Loucy (cell line): ENCODE results near the gene LCP1.

Experiments used
- H2AFZ ChIP-seq: fragments of 200-600 bp; sonication (generic); 2 replicates; pipeline ENCODE4 v1.6.0; 2016; ENCODE audit warnings: antibody characterized with exemption, mild to moderate bottlenecking, low read length, moderate library complexity
- H3F3A ChIP-seq: fragments of 200-600 bp; 2 replicates; pipeline ENCODE4 v1.6.0; 2016; ENCODE audit warnings: antibody characterized with exemption, low read depth, mild to moderate bottlenecking
- H3K27me3 ChIP-seq: fragments of 200-600 bp; sonication (generic); 2 replicates; pipeline ENCODE4 v1.6.1; 2014; ENCODE audit warnings: low read length, mild to moderate bottlenecking; ENCODE audit not compliant: insufficient read depth, poor library complexity, severe bottlenecking
- H3K36me3 ChIP-seq: fragments of 200-600 bp; sonication (generic); 2 replicates; pipeline ENCODE4 v1.6.1; 2016; ENCODE audit warnings: low read length; ENCODE audit not compliant: insufficient read depth
- H3K4me1 ChIP-seq: fragments of 200-600 bp; sonication (generic); 2 replicates; pipeline ENCODE4 v1.5.1; 2014; ENCODE audit warnings: low read length, mild to moderate bottlenecking; ENCODE audit not compliant: insufficient read depth, poor library complexity, severe bottlenecking
- H3K4me2 ChIP-seq: fragments of 200-600 bp; sonication (generic); 2 replicates; pipeline ENCODE4 v1.6.0; 2014; ENCODE audit warnings: antibody characterized with exemption, low read length, low read depth, mild to moderate bottlenecking; ENCODE audit not compliant: poor library complexity, severe bottlenecking
- H3K4me3 ChIP-seq: fragments of 200-600 bp; sonication (generic); 2 replicates; pipeline ENCODE4 v1.5.1; 2014; ENCODE audit warnings: low read length, mild to moderate bottlenecking, mixed read lengths; ENCODE audit not compliant: poor library complexity, severe bottlenecking
- H3K79me2 ChIP-seq: fragments of 200-600 bp; sonication (generic); 2 replicates; pipeline ENCODE4 v1.6.1; 2014; ENCODE audit warnings: low read length; ENCODE audit not compliant: insufficient read depth
- H3K9ac ChIP-seq: fragments of 200-600 bp; sonication (generic); 2 replicates; pipeline ENCODE4 v1.6.0; 2014; ENCODE audit warnings: mild to moderate bottlenecking, low read depth, low read length, moderate library complexity; ENCODE audit not compliant: poor library complexity, severe bottlenecking
- H3K9me2 ChIP-seq: fragments of 200-600 bp; sonication (generic); replicated peaks from 2 replicates; pipeline ENCODE4 v1.6.1; 2016; ENCODE audit warnings: low read depth, low read length, mixed read lengths
- H3K9me3 ChIP-seq: fragments of 200-600 bp; sonication (generic); 2 replicates; pipeline ENCODE4 v1.6.1; 2014; ENCODE audit warnings: mild to moderate bottlenecking, antibody characterized with exemption, low read length, low read depth; ENCODE audit not compliant: insufficient read depth
- H4K20me1 ChIP-seq: fragments of 200-600 bp; sonication (generic); 2 replicates; pipeline ENCODE4 v1.6.0; 2014; ENCODE audit warnings: antibody characterized with exemption, low read length, mild to moderate bottlenecking; ENCODE audit not compliant: insufficient read depth, poor library complexity, severe bottlenecking
- CTCF ChIP-seq: fragments of 200-600 bp; sonication (generic); conservative IDR thresholded peaks from 2 replicates; pipeline ENCODE4 v1.5.1; 2014; ENCODE audit warnings: mild to moderate bottlenecking, antibody characterized with exemption, low read length
- EZH2phosphoT487 ChIP-seq: fragments of 200-600 bp; IDR thresholded peaks from 2 replicates; pipeline ENCODE4 v1.6.1; 2018; ENCODE audit warnings: antibody characterized with exemption, mild to moderate bottlenecking, moderate library complexity, borderline replicate concordance

LCP1 gene

DNA sequence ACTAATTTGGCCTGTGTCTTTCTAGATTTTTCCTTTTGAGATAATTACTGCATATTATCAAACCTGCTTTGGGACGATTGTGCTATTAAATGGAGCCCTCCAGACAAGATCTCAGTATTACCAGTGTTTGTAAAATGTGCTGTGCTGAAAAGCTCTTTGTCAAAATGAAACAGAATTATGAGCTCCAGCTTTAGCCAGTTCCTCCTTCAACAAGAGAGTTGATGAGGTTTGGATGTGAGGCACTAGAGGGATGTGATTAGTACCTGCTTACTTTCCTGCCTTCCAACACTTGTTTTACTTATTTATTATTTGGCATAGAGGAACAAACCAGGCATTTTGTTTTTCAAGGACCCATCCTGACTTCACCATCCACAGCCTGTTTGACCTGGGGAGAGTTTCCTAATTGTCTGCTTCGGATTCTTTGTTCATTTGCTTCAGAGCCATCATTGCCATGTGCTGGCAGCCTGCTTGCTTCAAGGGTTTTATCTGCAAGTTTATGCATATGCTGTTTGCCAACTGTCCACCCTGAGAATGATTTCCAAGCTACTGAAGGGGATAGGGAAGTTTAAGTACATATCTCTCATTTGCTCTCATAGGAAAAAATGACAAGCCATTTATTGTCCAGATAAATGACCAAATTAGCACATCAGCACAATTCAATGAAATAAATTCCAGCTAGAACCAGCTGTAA, 44.2 kb downstream of the LCP1 start:
- peaks cover 4% of the 10 kb centered on the region for H3K4me1 ChIP-seq
- H3K36me3 ChIP-seq = peaks cover 96% of the 10 kb centered on the region
- H3K79me2 ChIP-seq = peaks cover 7% of the 10 kb centered on the region
- H4K20me1 ChIP-seq = peaks cover 10% of the 10 kb centered on the region
- H3K4me3 ChIP-seq = no peak overlapping the region
- H3K27me3 ChIP-seq = no peaks in the 10 kb centered on the region
- no peak overlapping the region for H3K4me2 ChIP-seq
- H3K9me3 ChIP-seq = no peaks in the 10 kb centered on the region
- no peaks in the 10 kb centered on the region for H3F3A ChIP-seq
- no peak overlapping the region for H2AFZ ChIP-seq
- TF ChIP-seq EZH2phosphoT487 = no peak
- TF ChIP-seq CTCF = no peak
- no peak overlapping the region for H3K9ac ChIP-seq
- H3K9me2 ChIP-seq = no peaks in the 10 kb centered on the region

DNA sequence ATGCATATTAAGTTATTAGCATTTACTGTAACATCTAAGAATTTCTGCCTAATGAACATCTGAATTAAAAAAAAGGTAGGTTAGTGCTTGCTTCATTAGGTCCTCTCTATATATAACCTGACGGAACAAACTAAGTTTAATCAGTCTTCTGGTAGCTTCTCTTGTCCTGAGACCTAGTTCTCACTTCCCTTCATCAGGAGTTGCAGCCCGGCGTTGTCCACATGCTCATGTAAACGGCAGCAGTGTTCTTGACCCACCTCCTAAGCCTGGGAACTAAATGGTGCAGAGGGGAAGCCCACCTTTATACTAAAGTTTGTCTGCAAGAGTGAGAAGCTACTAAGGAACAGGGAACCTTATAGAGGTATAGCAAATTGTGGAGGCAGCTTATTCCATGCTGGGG, 45.3 kb downstream of the LCP1 start:
- no peak overlapping the region for H3K4me2 ChIP-seq
- H3K9me2 ChIP-seq = no peaks in the 10 kb centered on the region
- peaks cover 4% of the 10 kb centered on the region for H3K4me1 ChIP-seq
- TF ChIP-seq EZH2phosphoT487 (no peak), CTCF (no peak)
- H3K4me3 ChIP-seq = no peak overlapping the region
- H3K27me3 ChIP-seq = no peaks in the 10 kb centered on the region
- peaks cover 10% of the 10 kb centered on the region for H4K20me1 ChIP-seq
- no peaks in the 10 kb centered on the region for H3F3A ChIP-seq
- peaks cover 7% of the 10 kb centered on the region for H3K79me2 ChIP-seq
- H3K36me3 ChIP-seq = peaks cover 97% of the 10 kb centered on the region
- H3K9me3 ChIP-seq = no peaks in the 10 kb centered on the region
- no peak overlapping the region for H2AFZ ChIP-seq
- no peak overlapping the region for H3K9ac ChIP-seq

GRCh38 chr13:46134961-46135522, 46.9 kb downstream of the LCP1 start:
- Histone ChIP-seq H3K4me3 (no peak overlapping the region), H4K20me1 (peaks cover 3% of the 10 kb centered on the region), H2AFZ (no peak overlapping the region), H3K9ac (no peak overlapping the region), H3K9me3 (no peaks in the 10 kb centered on the region), H3K79me2 (peaks cover 3% of the 10 kb centered on the region; the same call in 1 of the 2 replicates), H3K27me3 (no peaks in the 10 kb centered on the region), H3K9me2 (no peaks in the 10 kb centered on the region), H3F3A (no peaks in the 10 kb centered on the region), H3K4me1 (peaks cover 4% of the 10 kb centered on the region), H3K4me2 (no peak overlapping the region), H3K36me3 (peaks cover 97% of the 10 kb centered on the region)
- TF ChIP-seq CTCF (no peak), EZH2phosphoT487 (no peak)
